ENCODE measurements around the gene STX8.

The STX8 gene

GRCh38 chr17:9529033-9529700 lies 46.5 kb downstream of the STX8 start:
- TF ChIP-seq GATA2 (IDR thresholded peaks at IDR 0.05; ENCODE audit: low read depth, low read length) (no peak), GATA3 (IDR thresholded peaks at IDR 0.05; ENCODE audit: low read depth, low read length) (no peak)

GRCh38 chr17:9527788-9528187 lies 47.8 kb downstream of the STX8 start:
- TF ChIP-seq GATA2 (IDR thresholded peaks at IDR 0.05; ENCODE audit: low read depth, low read length): no peak
- TF ChIP-seq GATA3 (IDR thresholded peaks at IDR 0.05; ENCODE audit: low read depth, low read length): no peak

- TF ChIP-seq GATA2 (IDR thresholded peaks at IDR 0.05; ENCODE audit: low read depth, low read length) (no peak), GATA3 (IDR thresholded peaks at IDR 0.05; ENCODE audit: low read depth, low read length) (no peak)
Measured at GRCh38 chr17:9522074-9522473, 53.5 kb downstream of the STX8 start.

GRCh38 chr17:9521062-9521461 lies 54.6 kb downstream of the STX8 start:
- TF ChIP-seq GATA3 (IDR thresholded peaks at IDR 0.05; ENCODE audit: low read depth, low read length) (no peak), GATA2 (IDR thresholded peaks at IDR 0.05; ENCODE audit: low read depth, low read length) (no peak)

GRCh38 chr17:9520649-9521048 lies 55.0 kb downstream of the STX8 start:
- TF ChIP-seq GATA3 (IDR thresholded peaks at IDR 0.05; ENCODE audit: low read depth, low read length): no peak
- TF ChIP-seq GATA2 (IDR thresholded peaks at IDR 0.05; ENCODE audit: low read depth, low read length): no peak

- TF ChIP-seq GATA3 (IDR thresholded peaks at IDR 0.05; ENCODE audit: low read depth, low read length) (no peak), GATA2 (IDR thresholded peaks at IDR 0.05; ENCODE audit: low read depth, low read length) (no peak)
Measured at GRCh38 chr17:9519583-9520272, 55.9 kb downstream of the STX8 start.

- TF ChIP-seq GATA2 (IDR thresholded peaks at IDR 0.05; ENCODE audit: low read depth, low read length) (no peak), GATA3 (IDR thresholded peaks at IDR 0.05; ENCODE audit: low read depth, low read length) (no peak)
Measured at GRCh38 chr17:9517396-9517795, 58.2 kb downstream of the STX8 start.

- no peak for TF ChIP-seq GATA3 (IDR thresholded peaks at IDR 0.05; ENCODE audit: low read depth, low read length)
- TF ChIP-seq GATA2 (IDR thresholded peaks at IDR 0.05; ENCODE audit: low read depth, low read length): no peak
Measured at GRCh38 chr17:9513266-9513665, 62.4 kb downstream of the STX8 start.

- TF ChIP-seq GATA3 (IDR thresholded peaks at IDR 0.05; ENCODE audit: low read depth, low read length) (no peak), GATA2 (IDR thresholded peaks at IDR 0.05; ENCODE audit: low read depth, low read length) (no peak)
Measured at GRCh38 chr17:9512323-9513168, 63.1 kb downstream of the STX8 start.

- TF ChIP-seq GATA2 (IDR thresholded peaks at IDR 0.05; ENCODE audit: low read depth, low read length) (no peak), GATA3 (IDR thresholded peaks at IDR 0.05; ENCODE audit: low read depth, low read length) (no peak)
Measured at GRCh38 chr17:9509236-9509816, 66.3 kb downstream of the STX8 start.

GRCh38 chr17:9499041-9499440 lies 76.6 kb downstream of the STX8 start:
- no peak for TF ChIP-seq GATA3 (IDR thresholded peaks at IDR 0.05; ENCODE audit: low read depth, low read length)
- TF ChIP-seq GATA2 (IDR thresholded peaks at IDR 0.05; ENCODE audit: low read depth, low read length): no peak

GRCh38 chr17:9498490-9498889 lies 77.1 kb downstream of the STX8 start:
- TF ChIP-seq GATA3 (IDR thresholded peaks at IDR 0.05; ENCODE audit: low read depth, low read length) (no peak), GATA2 (IDR thresholded peaks at IDR 0.05; ENCODE audit: low read depth, low read length) (no peak)

GRCh38 chr17:9488556-9488955 lies 87.1 kb downstream of the STX8 start:
- no peak for TF ChIP-seq GATA3 (IDR thresholded peaks at IDR 0.05; ENCODE audit: low read depth, low read length)
- TF ChIP-seq GATA2 (IDR thresholded peaks at IDR 0.05; ENCODE audit: low read depth, low read length): no peak

- no peak for TF ChIP-seq GATA2 (IDR thresholded peaks at IDR 0.05; ENCODE audit: low read depth, low read length)
- TF ChIP-seq GATA3 (IDR thresholded peaks at IDR 0.05; ENCODE audit: low read depth, low read length): no peak
Measured at GRCh38 chr17:9487406-9487805, 88.2 kb downstream of the STX8 start.

Measured in SH-SY5Y (cell line).